CD4-positive, alpha-beta T cell treated with Interleukin-15 for 1 hour (primary cell): ENCODE measurements around the gene ICAM5.
"Not testable (repeated sequence)": the region's sequence is repeated elsewhere in the genome, so short reads cannot be mapped to it uniquely, and the experiment has no call there.

ENCODE experiments used
- DNase-seq: peaks from one replicate; pipeline ENCODE4 v3.0.0-alpha.2; 2020

The ICAM5 gene

DNA sequence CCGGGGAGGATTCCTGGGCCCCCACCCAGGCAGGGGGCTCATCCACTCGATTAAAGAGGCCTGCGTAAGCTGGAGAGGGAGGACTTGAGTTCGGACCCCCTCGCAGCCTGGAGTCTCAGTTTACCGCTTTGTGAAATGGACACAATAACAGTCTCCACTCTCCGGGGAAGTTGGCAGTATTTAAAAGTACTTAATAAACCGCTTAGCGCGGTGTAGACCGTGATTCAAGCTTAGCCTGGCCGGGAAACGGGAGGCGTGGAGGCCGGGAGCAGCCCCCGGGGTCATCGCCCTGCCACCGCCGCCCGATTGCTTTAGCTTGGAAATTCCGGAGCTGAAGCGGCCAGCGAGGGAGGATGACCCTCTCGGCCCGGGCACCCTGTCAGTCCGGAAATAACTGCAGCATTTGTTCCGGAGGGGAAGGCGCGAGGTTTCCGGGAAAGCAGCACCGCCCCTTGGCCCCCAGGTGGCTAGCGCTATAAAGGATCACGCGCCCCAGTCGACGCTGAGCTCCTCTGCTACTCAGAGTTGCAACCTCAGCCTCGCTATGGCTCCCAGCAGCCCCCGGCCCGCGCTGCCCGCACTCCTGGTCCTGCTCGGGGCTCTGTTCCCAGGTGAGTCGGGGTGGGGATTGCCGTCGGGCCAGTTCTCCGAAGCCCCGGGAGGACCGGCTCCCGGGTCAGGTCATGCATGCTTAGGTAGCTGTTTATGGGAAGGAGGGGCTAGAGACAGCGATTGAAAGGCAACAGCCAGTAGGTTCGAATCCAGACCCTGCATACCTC is 18.9 kb upstream of the ICAM5 start, which contains the start of gene ICAM1:
ICAM1 (plus strand) TSS at position 505 of the 779 bp plus-strand sequence; CDS start at position 545, 40 bp downstream.
- peak; percentile 90 for DNase-seq

DNA sequence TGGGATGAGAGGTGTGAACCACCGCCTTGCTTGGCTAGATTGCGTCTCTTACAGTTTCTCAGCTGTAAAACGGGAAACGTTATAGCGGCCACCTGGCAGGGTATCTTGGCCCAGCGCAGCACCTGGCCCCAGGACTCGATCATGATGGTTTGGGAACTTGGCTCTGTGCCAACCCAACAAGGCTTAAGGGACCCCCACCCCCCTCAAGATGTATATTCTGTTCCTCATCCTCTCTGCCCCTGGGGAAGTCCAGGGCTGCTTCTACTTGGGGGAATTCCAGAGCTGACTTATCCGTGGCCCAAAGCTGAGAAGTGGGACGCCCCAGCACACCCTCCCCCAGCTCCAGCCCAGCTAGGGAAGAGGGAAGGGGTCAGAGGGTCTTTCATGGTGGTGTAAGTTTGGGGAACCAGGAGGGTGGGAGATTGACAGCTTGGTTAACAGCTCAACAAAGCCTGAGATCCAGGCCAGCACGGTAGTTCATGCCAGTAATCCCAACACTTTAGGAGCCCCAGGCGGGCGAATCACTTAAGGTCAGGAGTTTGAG is 18.1 kb upstream of the ICAM5 start:
- peak; percentile 82 for DNase-seq

- DNase-seq = no peak
Observed at GRCh38 chr19:10274589-10274988, 15.2 kb upstream of the ICAM5 start.

- DNase-seq = no peak
Observed at GRCh38 chr19:10277795-10278589, 11.8 kb upstream of the ICAM5 start.

DNA sequence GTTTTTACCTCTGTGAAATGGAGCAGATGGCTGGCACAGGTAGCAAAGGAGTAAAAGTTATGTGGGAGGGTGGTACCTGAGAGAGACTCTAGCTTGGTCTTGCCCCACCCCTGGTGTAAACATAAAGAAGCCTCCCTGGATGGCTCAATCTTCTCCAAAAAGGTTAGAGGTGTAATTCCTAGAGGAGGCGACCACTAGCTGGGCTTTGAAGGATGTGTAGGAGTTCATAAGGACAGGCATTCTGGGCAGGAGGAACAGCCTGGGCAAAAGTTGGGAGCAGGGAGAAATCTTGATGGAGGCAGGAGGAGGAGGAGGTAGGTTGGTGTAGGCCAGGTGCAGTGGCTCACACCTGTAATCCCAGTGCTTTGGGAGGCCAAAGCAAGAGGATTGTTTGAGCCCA is 10.8 kb upstream of the ICAM5 start:
- DNase-seq = no peak

DNA sequence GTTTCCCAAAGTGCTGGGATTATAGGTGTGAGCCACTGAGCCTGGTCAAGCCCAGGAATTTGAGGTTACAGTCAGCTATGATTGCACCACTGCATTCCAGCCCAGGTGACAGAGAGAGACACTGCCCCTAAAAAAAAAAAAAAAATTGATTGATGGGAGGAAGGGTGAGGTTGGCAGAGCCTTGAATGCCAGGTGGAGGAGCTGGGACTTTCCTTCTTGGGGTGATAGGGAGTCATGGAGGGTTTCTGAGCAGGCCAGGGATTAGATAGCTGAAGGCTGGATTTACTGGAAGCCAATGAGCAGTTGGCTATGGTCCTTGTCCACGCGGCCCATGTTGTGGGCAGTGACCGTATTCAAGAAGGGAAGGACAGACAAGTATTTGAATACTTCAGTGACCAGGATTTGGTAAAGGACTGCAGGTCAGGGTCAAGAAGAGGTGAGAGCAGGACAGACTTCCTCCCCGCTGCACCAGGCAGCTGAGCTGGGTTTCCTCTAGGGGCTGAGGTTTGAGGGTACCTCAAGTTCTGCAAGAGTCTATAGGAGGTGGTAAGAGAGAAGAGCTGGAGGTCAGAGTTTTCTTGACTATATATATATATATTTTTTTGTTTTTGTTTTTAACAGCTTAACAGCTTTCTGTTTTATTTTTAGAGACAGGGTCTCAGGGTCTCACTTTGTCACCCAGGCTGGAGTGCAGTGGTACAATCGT is 9.9 kb upstream of the ICAM5 start:
- no peak for DNase-seq

- DNase-seq = not testable (repeated sequence)
Observed at GRCh38 chr19:10282043-10282442, 7.7 kb upstream of the ICAM5 start.

DNA sequence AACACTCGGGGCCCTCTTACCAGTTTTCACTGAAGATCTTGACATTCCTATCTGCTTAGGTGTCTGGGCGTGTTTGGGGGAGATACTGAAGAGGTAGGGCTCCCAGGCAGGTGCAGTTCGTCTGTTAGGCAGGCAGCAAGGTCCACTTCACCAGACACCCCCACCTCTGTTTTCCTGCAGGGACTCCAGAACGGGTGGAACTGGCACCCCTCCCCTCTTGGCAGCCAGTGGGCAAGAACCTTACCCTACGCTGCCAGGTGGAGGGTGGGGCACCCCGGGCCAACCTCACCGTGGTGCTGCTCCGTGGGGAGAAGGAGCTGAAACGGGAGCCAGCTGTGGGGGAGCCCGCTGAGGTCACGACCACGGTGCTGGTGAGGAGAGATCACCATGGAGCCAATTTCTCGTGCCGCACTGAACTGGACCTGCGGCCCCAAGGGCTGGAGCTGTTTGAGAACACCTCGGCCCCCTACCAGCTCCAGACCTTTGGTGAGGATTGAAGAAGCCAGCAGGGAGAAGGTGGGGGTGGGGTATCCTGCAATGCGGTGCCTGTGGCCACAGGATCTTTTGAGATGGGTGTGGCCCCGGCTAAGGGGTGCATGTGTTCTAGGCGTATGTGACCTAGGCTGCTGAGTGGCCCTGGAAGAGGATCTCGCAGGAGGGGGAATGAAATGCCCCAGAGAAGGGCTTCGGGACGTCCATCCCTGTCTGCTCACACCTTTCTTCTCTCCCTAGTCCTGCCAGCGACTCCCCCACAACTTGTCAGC is 6.3 kb upstream of the ICAM5 start:
- no peak for DNase-seq

- DNase-seq = no peak
Observed at GRCh38 chr19:10284065-10284959, 5.4 kb upstream of the ICAM5 start.

GRCh38 chr19:10284960-10285278 is 4.8 kb upstream of the ICAM5 start:
- no peak for DNase-seq

DNA sequence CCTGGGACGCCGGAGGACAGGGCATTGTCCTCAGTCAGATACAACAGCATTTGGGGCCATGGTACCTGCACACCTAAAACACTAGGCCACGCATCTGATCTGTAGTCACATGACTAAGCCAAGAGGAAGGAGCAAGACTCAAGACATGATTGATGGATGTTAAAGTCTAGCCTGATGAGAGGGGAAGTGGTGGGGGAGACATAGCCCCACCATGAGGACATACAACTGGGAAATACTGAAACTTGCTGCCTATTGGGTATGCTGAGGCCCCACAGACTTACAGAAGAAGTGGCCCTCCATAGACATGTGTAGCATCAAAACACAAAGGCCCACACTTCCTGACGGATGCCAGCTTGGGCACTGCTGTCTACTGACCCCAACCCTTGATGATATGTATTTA is 4.4 kb upstream of the ICAM5 start:
- DNase-seq = no peak

GRCh38 chr19:10286803-10287737 is 2.7 kb upstream of the ICAM5 start, which contains the start of gene ICAM4:
TSS of gene ICAM4 (plus strand) at chr19:10286955. CDS start at chr19:10287013, 58 bp downstream.
- peak; percentile 41 for DNase-seq

- peak; percentile 40 for DNase-seq
Observed at GRCh38 chr19:10288662-10289166, 1.0 kb upstream of the ICAM5 start.

DNA sequence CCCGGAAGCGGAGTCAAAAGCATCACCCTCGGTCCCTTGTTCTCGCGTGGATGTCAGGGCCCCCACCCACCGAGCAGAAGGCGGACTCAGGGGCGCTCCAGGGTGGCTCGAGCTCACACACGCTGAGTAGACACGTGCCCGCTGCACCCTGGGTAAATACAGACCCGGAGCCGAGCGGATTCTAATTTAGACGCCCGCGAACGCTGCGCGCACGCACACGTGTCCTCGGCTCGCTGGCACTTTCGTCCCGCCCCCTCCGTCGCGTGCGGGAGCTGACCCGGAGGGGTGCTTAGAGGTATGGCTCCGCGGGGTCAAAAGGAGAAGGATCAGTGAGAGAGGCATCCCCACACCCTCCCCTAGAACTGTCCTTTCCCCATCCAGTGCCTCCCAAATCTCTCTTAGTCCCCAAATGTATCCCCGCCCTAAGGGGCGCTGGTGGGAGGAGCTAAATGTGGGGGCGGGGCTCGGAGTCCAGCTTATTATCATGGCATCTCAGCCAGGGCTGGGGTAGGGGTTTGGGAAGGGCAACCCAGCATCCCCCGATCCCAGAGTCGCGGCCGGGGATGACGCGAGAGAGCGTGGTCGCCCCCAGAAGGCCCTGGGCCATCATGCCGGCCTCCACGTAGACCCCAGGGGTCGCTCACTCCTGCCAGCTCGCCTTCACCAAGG is 451 bp upstream of the ICAM5 start:
- DNase-seq = peak; percentile 65

DNA sequence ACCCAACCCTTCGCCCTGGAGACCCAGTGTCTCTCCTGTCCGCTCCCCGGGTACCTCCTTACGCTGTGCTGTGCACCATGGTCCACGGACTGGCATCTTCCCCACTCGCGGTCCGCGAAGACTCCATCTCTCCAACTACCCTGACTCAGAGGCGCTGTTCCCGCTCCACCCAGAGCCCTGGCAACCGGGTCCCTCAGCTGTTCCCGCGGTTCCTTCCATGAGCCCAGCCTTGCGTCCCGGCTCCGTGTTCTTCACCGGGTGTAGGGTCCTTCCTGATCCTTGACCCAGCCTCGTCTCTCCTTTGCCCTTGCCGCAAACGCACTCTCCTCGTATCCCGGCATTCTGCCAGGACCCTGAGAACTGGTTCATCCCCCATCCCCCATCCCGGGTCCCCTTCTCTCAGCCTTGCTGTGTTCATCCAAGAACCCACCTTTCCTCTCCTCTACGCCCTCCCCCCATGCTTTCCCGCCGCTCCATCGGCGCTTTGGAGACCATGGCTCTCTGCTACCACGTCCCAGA is 664 bp downstream of the ICAM5 start:
- no peak for DNase-seq

GRCh38 chr19:10290876-10291553 is 1.3 kb downstream of the ICAM5 start:
- peak; percentile 64 for DNase-seq

DNA sequence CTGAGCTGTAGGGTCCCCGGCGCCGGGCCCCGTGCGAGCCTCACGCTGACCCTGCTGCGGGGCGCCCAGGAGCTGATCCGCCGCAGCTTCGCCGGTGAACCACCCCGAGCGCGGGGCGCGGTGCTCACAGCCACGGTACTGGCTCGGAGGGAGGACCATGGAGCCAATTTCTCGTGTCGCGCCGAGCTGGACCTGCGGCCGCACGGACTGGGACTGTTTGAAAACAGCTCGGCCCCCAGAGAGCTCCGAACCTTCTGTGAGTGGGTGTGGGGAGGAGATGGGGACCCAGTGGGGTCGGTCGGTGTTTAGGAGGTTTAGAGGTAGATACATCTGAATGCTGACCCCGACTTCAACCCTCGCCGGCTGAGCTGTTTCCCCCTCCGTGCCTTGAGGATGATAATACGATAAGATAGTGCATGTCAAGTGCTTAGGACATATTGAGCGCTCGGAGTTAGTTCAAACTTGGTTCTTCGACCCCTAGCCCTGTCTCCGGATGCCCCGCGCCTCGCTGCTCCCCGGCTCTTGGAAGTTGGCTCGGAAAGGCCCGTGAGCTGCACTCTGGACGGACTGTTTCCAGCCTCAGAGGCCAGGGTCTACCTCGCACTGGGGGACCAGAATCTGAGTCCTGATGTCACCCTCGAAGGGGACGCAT is 1.9 kb downstream of the ICAM5 start:
- DNase-seq = no peak

DNA sequence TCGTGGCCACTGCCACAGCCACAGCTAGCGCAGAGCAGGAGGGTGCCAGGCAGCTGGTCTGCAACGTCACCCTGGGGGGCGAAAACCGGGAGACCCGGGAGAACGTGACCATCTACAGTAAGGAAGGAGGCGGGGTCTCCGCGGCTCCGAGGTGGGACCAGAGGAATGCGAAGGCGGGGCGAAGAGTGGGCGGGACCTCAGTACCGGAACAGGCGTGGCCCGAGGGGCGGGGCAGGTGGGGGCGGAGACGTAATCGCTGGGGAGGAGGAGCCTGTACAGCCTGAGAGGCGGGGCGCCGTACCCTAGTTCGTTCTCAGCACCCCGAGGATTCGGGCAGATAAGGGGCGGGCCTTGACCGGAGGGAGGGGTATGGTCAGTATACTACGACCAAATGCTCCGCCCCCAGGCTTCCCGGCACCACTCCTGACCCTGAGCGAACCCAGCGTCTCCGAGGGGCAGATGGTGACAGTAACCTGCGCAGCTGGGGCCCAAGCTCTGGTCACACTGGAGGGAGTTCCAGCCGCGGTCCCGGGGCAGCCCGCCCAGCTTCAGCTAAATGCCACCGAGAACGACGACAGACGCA is 2.5 kb downstream of the ICAM5 start:
- DNase-seq = peak; percentile 77
